NT2/D1 (cell line): ENCODE measurements around the gene TMEM125.

Source experiments
- SUZ12 ChIP-seq: IDR thresholded peaks from 2 replicates; pipeline ENCODE4 v1.6.1; 2011; ENCODE audit not compliant: insufficient read length, insufficient read depth; ENCODE audit errors: extremely low read depth
- ZNF274 ChIP-seq: IDR thresholded peaks from 2 replicates; pipeline ENCODE4 v1.6.1; 2011; ENCODE audit warnings: mild to moderate bottlenecking, low read depth, low read length

DNA sequence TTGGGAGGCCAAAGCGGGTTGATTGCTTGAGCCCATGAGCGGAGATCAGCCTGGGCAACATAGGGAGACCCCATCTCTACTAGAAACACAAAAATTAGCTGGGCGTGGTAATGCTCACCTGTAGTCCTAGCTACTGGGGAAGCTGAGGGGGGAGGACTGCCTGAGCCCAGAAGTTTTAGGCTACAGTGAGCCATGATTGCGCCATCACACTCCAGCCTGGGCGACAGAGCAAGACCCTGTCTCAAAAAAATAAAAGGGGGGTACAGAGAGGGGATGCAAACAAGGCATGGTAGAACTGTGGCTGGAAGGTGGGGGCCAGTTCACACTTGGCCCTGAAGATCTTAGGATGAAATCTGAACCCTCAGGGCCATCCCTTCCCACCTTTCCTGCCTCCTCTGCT, 16.8 kb downstream of the TMEM125 start:
- no peak for TF ChIP-seq SUZ12
- no peak for TF ChIP-seq ZNF274
